HG02763 (cell line): ENCODE data around the gene APOBEC2.

Experiments
- ATAC-seq: cut with Tn5 transposase; IDR thresholded peaks from one replicate; pipeline ENCODE4 v1.9.1; 2021; ENCODE audit warnings: mild to moderate bottlenecking, moderate library complexity; ENCODE audit not compliant: unreplicated experiment

The APOBEC2 gene

DNA sequence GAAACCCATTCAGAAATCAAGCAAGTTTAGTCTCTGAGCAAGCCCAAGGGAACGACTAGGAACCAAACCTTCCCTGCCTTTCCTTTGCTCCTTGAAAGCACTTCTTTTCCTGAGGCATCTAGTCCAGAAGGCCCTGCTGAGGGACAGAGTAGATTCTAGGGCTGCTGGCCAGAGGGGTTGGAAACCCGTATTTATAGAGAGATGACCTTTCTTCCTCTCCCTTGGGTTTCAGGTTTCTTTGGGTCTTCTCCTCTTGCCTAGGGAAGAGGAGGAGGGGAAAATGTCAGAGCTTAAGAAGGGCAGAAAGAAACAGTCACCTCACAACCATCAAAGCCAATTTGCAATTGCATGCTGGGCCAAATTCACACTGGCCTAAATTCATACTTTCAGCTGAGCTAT lies 5.8 kb downstream of the APOBEC2 start:
- no peak for ATAC-seq

DNA sequence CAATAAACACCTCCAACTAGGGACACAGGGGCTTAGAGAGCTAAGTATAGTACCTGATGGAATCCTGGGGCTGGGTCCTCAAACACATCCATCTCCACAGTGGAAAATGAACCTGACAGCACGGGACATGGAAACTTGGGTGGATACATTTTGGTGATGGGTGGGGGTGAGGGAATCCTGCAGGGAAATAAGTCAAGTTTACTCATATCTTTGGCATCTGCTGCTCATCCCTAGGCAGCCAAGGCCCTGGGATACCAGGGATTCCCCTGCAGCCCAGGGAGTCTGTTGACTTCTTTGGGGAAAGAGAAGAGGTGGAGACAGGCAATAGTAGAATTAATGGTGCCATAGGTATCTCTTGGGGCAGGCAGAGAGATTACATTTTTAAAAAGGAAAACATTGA lies 6.6 kb downstream of the APOBEC2 start:
- no peak for ATAC-seq

DNA sequence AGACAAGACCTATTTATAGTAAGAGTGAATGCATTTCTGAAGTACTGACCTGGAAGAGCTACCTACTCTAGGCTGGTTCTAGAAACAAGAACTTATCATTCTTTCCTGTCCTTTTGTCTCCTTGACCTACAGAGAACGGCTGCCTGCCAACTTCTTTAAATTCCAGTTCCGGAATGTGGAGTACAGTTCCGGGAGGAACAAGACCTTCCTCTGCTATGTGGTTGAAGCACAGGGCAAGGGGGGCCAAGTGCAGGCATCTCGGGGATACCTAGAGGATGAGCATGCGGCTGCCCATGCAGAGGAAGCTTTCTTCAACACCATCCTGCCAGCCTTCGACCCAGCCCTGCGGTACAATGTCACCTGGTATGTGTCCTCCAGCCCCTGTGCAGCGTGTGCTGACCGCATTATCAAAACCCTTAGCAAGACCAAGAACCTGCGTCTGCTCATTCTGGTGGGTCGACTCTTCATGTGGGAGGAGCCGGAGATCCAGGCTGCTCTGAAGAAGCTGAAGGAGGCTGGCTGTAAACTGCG lies 8.3 kb downstream of the APOBEC2 start:
- no peak for ATAC-seq

DNA sequence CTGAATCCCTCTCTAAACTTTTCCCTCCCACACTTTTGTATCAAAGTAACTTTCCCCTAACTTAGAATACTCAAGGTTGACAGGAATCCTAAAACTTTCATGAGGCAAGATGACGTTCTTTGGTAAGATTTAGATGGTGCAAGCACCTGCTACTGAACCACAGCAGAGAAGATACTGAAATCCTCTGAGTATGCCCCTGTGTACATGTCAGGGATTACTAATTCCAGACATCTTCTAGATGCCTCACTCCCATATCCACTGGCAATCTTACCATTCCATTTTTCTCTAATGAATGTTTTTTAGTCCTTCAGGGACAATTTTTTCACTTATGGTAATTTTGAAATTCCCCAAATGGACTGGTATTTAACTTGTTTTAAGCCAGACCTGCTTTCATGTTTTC lies 9.1 kb downstream of the APOBEC2 start:
- no peak for ATAC-seq

DNA sequence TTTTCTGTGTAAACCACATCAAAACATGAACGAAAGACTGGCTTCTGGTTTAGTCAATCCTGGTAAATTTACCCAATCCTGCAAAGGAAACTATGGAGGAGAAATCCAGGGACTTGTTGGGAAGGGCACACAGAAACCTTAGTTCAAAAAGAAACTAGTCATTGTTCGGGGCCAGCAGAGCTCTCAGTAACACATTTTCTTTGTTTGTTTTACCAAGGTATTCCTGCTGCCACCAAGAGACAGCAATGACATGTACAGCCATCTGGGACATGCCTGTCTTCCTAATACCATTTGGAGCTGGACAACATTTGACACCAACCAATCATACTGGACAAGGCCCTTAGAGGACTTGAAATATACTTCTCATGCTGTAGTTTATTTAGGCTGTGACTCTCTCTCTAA lies 10.9 kb downstream of the APOBEC2 start:
- ATAC-seq: no peak

DNA sequence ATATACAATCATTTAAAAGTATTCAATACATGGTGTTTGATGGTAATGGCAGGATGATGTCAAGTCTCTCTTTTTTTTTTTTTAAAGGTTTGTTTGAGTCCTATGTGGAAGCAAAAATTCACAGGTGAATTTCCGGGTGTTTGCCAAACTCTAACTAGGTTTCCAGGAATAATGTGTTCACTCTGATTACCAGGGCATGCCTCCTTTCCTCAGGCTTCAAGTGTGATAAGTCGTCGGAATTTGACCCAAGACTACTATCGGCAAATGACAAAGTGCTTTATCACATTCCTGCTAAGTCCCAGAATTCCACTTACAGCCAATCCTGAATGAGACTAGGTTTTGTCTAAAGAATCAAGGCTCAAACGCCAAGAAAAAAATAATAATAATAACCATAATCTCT lies 11.8 kb downstream of the APOBEC2 start:
- ATAC-seq: no peak

DNA sequence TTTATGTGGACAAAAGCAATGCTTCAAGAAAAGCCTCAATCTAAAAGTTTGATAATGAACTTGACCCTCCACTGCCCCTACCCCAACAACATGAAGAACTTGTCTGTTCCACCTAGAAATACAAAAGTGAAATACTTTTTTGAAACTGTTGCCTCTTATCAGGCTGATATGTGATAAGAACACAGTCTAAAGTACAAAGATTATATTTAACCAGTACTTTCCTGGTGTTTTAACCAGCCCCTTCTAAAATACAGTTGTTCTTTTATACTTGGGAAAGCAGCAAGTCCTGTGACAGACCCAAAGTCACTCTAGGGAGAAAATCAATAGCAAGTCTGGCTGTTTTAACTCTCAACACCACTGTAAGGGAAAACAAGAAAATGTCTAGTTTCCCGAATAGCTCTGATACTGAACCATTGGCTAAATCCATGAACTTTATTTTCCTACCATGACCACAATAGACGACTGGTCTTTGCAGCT lies 12.6 kb downstream of the APOBEC2 start:
- ATAC-seq: no peak

DNA sequence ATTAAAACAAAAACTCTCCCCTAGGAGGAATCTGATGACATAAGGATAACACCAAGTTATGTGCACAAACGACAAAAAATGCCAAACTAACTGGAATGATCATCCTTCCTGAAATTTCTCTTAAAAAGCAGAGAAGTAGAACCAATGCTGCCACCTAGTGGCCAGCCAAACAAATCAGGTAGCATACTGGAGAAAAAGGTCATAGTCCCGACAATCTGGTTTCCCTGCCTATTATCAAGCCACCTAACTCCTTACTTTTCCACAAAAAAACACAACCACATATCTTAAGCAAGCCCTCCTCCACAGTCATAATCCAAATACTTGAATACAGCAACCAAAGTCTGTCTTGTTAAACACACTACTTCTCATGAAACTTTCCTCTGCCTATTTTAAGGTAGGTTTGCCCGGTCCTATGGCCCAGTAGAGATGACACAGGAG lies 13.9 kb downstream of the APOBEC2 start:
- ATAC-seq: no peak

DNA sequence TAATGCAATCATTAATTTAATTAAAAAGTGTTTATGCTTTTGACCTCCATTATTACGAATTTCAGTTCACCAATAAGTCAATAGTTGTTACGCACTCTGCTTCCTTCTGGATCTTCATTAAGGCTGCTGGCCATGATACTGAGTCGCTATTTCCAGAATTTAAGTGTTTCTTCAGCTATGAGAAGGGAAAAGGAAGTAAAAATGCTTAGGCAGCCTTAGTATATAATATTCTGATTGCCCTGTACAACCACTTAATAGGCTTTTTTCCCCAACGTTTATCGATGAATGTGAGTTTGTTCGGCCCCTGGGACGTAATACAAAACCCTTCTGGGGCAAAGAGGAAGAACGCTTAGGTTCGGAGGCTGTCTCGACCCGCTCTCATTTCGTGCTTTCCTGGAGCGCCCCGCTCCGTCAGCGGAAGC lies 18.5 kb downstream of the APOBEC2 start:
- ATAC-seq: no peak

DNA sequence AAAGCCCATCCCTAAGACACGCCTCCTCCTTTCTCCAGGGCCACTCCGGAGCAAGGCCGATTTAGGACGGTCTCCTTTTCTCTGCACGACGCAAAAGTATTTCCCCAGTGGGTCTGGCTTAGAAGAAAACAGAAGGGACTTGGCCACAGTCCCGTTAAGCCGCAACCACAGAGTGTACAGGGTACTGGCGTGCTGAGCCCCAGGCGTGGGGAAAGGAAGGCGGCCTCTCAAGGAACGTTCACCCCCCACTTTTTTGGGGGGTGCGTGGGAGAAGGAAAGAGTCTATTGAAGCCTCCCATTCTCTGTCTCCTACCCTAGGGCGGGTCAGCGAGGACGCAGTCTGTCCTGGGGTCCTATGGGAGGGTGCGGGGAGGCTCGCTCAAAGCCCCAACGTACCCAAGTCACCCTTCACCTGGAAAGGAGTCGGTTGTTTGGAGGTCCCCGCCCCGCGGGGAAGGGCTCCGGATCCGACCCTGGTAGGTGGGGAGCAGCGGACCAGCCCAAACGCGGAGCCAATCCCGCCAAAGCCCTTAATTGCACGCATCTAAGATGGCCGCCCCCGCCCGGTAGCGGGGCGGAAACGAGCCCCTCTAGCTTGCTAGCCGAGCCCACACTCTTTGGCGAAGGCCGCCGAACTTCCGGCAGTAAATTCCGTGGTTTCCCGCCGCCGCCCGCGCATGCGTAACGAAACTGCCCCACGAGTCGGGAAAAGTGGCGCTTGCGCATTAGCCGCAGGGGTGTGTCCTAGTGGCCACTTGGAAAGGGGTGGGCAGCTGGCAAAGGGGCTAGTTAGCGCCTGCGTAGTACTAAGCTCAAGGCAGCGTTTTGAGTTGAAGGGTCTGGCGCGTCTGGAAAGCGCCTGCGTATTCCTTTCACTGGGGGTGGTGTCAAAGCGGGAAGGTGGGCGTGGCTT lies 19.2 kb downstream of the APOBEC2 start, which contains the start of gene OARD1:
Gene OARD1 (minus strand): TSS at position 434 of the 913 bp plus-strand sequence. CDS start 722 bp downstream, outside the sequence.
- peak; percentile 55 for ATAC-seq

DNA sequence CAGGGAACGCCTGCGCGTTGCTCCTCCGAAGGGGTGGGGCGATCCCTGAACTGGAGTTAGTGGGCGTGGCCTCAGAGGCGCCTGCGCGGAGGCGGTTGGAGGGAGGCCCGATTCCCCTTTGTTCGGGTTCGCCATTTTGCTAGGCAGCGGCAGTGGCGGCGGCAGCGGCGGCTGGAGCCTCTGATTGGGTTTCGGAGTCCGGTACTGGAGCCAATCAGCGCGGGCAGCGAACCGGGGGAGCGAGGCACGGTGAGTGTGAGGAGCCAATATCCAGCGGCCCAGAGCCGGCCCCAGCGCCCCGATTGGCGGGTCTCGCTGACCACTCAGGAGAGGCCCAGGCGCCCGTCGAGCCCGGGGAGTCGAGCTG lies 19.8 kb downstream of the APOBEC2 start, which contains the start of gene NFYA:
Gene NFYA (plus strand): TSS at position 139 of the 367 bp plus-strand sequence. CDS start 6,116 bp downstream, outside the sequence.
- peak; percentile 57 for ATAC-seq

DNA sequence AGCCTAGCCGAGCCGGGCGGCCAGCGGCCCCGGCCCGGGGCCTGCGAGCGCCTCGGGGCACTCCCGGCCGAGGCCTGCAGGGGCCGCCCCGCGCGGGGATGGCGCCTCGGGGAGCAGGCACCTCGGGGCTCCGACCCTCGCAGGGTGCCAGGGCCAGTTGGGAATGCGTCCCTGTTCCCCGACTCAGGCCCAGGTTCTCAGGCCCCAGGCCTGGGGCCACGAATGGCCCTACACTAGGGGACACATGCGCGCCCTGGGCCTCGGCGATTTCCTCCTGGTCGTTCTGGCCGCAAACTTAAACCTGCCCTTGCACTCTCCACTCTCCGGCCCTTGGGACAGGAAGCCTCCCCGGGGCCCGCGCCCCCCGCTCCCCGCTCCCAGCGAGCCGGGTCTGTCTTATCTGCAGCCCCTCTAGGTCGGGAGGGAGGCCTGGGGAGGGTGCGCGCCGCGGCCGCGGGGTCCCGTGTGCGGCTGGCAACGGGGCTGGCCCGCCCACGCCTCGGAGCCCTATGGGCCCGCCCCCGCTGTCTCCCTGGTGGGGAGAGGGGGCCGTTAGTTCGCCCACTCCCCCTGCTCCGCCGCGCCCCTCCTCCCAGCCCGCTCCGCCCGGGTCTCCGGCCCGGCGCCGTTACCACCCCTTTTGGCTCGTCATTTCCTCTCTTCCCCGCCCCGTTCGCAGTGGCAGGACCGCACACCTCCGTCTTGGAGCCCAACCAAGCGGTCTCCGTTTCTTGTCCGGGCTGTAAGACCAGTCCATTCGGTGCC lies 20.4 kb downstream of the APOBEC2 start:
- ATAC-seq: peak; percentile 25

DNA sequence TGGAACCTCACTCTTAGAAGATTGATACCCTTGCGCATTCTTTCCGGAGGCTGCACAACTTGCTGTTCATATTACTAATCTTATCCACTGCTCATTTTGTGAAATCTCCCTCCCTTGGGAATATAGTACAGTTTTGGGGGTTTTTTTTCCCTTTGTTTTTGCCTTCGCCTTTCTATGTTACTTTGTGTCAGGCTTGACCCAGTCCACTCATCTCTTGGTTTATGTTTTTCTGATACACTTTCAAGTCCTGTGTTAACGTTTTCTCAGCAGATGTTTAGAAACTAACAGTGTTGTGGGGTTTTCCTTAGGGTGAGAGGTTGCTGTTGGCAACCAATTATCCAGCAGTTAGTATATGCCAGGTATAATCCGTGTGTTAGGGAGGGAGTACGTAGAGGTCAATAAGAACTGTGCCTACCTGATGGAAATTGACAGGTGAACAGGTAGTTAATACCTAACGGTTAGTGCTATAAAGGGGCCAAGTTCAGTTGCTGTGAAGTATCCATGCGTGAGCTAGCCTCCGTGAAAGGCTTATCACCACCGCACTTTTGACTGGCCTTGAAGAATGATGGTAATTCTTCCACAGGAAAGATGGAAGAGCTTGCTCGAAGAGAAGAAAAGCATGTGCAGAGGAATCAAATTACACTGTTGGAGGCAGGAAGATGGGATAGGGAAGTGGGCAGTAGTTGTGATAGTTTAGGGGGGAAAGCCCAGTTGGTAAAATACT lies 21.1 kb downstream of the APOBEC2 start:
- ATAC-seq: no peak

DNA sequence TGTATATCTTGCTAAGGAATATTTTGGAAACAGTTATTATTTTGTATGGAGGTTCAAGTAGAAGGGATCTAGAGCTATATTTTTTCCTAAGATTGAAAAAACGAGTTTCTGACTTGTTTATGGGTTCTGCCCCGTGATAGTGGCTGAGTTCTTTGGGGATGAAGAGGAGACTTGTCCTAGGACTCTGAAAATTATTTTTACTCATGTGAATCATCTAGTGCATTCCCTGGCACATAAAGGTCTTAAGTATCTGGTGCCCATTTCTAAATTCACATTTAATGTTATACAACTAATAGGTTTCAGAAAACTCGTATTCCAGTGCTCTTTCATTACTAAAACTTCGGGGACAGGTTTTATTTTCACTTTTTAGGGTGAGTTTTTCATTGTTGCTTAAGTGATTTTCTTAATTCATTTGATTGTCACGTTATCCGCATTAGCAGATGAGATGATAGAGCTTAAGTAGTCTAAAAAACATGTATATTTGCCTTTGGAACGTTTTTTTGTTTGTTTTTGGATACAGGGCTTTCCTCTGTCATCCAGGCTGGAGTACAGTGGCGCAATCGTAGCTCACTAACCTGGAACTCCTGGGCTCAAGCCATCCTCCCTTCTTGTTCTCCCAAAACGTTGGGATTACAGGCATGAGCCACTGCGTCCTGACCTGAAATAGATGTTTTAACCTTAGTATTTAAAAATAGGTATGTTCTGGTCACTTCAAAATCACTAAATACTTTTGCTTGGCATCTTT lies 21.9 kb downstream of the APOBEC2 start:
- ATAC-seq: no peak

DNA sequence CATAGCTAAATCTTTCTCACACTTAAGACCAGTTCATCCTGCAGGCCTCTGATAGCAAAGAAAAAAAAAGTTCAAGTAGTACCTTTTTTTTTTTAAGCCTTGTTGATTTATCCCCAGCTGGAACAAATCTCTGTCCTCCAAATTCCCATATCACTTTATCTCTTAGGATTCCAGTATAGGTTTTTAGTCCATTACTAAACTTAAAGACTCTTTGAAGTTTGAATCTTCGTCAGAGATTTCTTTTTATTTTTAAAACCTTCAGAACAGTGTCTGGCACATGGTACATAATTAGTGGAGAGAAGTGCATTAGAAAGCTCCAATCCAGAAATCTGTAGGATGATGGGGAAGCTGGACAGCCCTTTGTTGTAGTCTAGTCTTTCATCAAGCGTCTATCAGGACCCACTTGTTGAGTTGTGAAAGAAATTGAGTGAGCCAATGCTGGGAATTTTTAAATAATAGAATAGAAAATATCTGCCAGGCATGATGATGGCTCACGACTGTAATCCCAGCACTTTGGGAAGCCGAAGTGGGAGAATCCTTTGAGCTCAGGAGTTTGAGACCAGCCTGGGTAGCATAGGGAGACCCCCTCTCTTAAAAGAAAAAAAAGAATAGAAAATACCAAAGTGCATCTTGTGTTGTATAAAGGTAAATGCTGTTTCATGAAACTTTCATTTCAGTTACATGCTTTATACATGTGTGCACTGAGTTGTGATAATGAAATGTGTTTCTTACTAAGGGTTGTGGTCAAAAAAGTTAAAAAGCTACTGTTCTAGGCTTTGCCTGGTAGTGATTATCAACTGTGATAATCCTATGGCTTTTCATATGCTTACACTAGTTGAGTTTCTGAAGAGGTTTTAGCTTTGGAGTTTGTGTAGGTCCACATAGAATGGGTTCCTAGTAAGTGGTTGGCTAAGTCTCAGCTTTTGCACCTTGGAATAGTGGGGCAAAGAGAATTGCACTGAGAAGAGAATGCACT lies 22.9 kb downstream of the APOBEC2 start:
- ATAC-seq: no peak

DNA sequence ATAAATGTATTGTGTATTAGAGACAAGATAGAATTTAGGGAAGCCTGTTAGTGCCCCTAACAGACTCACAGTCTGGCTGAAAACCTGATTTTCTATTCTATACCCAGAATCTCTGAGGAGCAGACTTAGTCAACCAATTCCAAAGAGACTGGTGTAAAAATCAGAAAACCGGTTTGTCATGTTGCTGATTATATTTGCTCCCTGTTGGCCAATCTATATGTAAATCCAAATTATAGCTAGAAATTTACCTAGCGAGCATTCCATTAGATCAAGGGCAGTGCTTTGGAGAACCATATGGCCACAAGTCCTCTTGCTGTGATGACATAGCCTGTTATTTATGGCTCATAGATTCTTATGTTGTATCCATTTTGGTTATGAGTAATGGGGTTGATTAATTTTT lies 24.5 kb downstream of the APOBEC2 start:
- ATAC-seq: no peak

DNA sequence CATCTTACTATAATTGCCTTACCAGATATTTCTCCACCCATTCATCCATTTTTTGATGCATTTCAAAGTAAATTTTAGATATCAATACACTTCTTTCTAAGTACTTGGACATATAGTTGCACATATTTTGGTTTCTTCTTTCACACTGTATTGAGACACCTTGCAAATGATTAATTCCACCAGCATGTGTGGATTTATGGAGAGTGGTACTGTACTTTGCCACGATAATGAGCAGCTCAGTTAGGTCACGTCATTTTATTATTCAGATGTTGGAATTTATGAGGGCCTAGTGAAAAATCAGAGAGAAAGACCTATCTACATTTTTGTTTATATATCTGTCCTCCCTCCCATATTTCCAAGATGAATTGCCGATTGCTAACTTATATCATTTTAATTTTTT lies 25.1 kb downstream of the APOBEC2 start:
- ATAC-seq: no peak

DNA sequence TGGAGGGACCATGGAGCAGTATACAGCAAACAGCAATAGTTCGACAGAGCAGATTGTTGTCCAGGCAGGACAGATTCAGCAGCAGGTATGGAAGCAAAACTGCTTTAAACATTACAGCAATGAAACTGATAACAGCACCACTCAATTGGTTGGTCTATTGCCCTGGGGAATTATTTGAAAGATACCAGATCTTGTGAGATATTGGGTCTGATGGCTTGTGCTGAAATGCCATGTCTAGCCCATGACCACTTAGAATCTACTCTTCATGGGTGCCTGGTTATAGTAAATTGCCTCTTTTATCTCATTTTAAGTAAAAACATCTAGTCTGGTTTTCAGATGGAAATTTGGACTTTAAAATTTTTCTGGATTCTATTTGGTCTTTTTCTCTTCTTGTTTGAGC lies 26.1 kb downstream of the APOBEC2 start:
- no peak for ATAC-seq

DNA sequence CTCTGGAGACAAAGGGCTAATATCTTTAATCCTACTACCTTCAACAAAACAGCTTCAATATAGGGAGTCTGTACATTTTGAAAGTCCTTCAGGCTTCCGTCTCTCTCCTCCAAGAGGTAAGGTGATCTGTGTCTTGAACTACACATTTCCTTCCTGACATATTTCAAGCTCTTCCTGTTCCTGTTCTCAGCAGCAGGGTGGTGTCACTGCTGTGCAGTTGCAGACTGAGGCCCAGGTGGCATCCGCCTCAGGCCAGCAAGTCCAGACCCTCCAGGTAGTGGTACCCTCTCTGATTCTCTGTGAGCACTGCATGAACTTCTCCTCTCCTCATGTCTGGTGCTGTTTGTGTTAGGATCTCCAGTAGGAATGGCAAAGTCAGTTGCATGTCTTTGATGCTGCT lies 27.6 kb downstream of the APOBEC2 start:
- no peak for ATAC-seq
